ENCODE results near the gene LGR4.

DNA sequence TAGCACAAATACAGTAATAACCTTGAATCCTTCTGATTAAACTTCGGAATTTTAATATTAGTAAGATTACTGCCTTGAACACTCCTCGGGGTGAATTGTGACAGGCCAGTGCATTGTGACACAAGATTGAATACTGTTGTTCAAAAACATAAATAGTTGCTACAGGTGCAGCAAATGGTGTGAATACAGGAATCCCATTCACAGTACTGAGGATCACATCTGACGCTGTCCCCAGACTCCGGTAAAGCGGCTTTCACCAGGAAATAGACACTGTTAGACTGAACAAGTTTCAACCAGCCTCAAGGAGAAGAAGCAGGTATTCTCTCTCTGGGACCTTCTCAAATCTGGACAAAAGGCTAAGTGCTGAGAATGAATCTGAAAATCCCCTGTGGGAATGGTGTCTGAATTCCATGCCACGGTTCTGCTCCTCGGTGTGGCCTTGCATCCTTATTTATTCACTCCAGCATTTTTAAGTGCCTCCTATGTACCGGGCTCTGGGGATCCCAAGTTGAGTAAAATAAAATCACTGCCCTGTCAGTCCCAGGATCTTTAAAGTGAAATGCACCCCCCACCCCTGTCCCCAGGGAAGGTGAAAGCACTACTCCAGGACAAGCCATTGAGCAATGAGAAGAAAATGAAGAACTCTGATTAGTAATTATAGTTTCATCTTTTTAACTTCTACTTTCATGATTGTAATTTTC, 3.4 kb downstream of the LGR4 start:
- TF ChIP-seq, protein P1, sequence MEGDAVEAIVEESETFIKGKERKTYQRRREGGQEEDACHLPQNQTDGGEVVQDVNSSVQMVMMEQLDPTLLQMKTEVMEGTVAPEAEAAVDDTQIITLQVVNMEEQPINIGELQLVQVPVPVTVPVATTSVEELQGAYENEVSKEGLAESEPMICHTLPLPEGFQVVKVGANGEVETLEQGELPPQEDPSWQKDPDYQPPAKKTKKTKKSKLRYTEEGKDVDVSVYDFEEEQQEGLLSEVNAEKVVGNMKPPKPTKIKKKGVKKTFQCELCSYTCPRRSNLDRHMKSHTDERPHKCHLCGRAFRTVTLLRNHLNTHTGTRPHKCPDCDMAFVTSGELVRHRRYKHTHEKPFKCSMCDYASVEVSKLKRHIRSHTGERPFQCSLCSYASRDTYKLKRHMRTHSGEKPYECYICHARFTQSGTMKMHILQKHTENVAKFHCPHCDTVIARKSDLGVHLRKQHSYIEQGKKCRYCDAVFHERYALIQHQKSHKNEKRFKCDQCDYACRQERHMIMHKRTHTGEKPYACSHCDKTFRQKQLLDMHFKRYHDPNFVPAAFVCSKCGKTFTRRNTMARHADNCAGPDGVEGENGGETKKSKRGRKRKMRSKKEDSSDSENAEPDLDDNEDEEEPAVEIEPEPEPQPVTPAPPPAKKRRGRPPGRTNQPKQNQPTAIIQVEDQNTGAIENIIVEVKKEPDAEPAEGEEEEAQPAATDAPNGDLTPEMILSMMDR (IDR thresholded peaks at IDR 0.05 in 2 of 3, conservative IDR thresholded peaks at IDR 0.05 in 1 of 3; ENCODE audit: insufficient read depth in 2 of 3, low read depth in 1 of 3, low read length in 3 of 3) = no peak
- TF ChIP-seq RFX1 (IDR thresholded peaks at IDR 0.05) (no peak), FOS (IDR thresholded peaks at IDR 0.05; ENCODE audit: extremely low read depth, insufficient read length) (no peak), NFXL1 (CRISPR knock-in tag; IDR thresholded peaks at IDR 0.05) (no peak), EGR1 (conservative IDR thresholded peaks at IDR 0.05) (no peak), HMG20B (CRISPR knock-in tag; IDR thresholded peaks at IDR 0.05) (no peak), ZNF12 (CRISPR knock-in tag; IDR thresholded peaks at IDR 0.05) (no peak), POLR2A (conservative IDR thresholded peaks at IDR 0.05) (no peak), SP1 (CRISPR knock-in tag; IDR thresholded peaks at IDR 0.05) (no peak)
